NCI-H1694 (cell line): Measurements from ENCODE around the gene RB1.

Experiments used
- DNase-seq: peaks from one replicate; lab custom pipeline; 2025; lab: John Stamatoyannopoulos, UW

RB1 gene

DNA sequence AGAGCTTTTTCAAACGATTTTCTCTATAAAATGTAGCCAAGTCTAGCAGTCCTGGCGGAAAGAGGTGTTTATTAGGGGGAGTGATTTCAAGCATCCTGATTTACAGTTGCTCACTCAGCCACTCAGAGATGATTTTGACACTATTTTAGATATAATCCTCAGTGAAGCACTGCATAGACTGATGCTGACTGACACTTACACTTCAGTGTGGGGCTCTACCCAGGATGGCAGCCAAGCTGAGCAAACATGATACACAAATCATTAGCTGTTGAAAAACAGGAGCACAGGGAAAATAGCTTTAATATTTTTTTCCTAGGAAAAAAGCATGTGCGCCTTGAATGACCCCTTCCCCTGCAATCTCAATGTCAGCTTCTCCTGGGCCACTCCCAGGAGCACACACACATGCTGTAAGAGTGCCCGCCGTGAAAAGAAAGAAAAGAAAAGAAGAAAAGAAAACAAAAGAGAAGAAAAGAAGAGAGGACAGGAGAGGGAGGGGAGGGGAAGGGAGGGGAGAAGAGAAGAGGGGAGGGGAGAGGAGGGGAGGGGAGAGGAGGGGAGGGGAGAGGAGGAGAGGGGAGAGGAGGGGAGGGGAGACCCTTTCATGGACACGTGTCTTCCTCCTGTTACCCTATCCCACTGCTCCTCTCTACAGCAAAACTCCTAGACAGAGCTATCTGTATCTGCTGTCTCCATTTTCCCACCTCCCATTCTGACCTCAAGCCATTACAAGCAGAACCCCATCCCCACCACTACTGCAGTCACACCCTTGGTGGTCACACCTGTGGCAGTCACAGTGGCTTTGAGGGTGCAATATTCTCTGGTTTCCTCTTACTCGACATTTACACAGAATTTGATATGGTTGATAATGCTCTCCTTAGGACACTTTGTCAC lies 193.0 kb downstream of the RB1 start:
- no peak for DNase-seq

DNA sequence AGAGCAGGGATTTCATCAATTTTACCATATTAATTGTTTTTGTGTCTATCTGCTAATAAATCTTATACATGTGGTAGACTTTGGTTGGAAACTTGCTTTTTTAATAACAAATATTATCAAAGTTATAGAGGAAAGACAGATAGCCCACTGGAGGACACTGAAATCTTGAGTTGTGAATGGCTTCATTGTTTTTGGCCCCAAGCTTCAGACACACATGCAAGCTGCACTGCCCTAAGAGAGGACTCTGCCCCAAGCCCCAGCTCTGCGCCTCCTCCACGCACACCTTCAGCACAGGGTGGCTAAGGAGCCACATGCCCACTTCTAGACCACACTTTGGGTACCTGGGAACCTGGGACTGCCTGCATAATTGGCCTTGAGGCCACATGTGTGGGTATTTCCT lies 194.1 kb downstream of the RB1 start:
- DNase-seq: no peak

DNA sequence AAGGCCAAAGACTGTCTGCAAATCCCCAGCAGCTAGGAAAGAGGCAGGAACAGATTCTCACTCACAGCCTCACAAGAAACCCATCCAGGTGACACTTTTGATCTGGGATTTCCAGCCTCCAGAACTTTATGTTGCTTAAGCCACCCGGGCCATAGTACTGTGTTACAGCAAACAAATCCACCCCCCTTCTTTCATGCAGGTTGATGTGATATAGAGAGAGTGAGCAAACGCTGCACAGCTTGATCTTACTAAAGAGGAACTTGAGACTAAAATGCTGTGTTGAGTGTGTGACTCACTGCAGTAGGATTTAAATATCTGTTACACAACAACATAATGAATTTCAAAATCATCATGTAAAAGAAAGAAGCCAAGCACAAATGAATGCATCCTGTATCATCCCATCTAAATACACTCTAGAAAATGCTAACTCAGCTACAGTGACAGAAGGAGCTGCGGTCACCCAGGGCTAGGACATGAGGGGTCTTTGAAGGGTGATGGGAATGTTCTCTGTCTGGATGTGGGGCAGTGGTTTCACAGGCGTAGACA lies 197.2 kb downstream of the RB1 start:
- DNase-seq: no peak

DNA sequence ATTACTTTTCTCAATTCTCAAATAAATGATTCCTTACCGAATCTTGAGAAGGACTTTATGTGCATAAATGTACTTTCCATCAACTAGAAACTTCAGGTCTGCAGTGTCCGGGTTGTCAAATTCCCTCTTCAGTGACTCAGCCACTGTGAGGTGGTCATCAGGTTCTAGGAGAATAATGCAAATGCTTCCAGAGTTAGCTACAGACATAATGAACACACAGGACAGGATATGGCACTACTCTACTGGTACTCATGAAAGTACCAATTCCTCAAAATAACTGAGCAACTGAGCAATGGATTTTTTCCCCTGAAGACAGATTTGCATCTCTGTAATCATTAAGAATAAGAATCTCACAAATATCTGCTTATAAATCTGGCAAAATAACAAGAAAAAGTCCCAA lies 198.2 kb downstream of the RB1 start:
- no peak for DNase-seq

DNA sequence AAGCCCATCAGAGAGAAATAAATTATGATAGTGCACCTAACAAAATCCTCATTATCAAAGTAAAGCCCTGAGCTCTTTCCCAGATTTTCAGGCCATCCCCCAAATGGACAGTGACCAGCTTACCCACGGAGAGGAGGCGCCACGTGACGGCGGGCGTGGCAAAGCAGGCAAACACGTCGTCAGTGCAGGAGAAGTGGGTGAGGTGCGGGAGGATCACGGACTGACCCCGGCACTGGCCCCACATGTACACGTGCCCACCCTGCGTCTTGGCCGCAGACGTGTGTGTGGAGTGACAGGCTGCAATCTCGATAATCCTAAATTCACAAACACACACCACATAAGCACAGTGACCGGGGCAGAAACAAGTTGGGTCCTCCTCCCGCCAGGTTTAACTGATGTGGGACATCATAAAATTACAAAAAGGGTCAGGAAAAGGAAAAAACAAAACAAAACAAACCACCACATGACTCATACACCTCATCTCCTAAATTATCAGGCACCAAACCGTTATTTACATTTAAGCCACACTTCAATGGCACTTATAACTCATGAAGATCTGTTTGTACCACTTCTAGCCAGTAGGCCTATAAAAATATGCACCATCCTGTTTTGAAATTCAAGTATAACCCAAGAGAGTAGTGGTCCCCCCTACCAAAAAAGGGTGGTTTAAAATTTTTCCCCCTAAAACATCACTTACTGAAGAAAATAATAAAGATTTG lies 199.2 kb downstream of the RB1 start:
- DNase-seq: no peak

DNA sequence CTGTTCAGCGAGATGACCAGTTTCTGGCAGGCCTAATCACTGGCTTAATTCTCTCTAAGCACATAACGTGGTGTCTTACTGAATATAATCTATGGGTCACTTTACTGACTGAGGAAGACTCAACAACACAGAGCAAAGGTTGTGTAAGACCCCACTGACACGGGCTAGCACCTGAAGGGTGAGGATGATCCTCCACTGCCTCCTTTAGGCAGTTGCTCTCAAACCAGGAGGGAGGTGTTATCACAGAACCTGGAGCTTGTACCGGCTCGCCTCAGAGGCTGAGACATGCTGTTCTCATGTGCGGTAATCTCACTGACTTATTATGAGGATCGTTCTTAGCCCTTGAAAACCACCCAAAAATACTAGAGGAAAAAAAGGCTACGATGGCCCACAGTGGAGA lies 201.1 kb downstream of the RB1 start:
- no peak for DNase-seq

DNA sequence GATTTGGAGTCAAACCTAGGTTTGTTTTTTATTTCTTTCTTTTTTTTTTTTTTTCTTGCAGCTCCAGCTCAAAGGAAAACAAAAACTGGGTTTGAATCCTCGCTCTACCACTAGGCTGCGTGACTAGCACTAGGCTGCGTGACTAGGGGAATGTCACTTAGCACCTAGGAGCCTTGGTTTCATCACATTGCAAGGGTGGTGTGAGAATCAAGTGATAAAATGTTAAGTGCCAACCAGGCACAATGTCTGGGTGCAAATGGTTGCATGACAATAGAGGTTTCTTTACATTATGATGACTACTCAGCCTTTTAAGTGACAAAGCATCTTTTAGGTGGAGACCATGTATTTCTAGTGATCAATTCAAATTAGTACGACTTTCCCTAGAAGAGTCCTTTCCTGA lies 201.5 kb downstream of the RB1 start:
- no peak for DNase-seq

DNA sequence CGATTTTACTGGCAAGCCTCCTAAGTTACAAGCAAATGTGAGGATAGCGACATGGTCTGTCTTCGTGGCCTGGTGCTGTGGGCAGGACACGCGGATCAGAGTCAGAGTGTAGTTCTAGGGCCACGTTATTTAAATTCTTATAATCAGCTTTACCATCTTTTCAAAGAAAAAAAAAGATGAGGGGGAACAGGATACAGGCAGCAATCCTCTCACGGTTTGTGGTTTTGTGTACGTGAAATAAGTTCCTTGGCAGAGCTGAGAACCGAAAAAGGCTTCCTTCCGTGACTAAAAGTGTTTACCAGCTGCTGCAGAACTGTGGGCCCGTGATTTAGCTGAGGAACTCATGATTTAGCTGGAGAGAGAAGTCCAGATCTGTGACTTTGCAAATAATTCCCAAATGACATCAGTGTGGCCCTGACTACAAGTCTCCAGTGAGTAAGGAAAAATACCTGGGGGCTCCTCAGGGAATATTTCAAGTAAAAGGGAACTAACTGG lies 202.1 kb downstream of the RB1 start:
- no peak for DNase-seq

DNA sequence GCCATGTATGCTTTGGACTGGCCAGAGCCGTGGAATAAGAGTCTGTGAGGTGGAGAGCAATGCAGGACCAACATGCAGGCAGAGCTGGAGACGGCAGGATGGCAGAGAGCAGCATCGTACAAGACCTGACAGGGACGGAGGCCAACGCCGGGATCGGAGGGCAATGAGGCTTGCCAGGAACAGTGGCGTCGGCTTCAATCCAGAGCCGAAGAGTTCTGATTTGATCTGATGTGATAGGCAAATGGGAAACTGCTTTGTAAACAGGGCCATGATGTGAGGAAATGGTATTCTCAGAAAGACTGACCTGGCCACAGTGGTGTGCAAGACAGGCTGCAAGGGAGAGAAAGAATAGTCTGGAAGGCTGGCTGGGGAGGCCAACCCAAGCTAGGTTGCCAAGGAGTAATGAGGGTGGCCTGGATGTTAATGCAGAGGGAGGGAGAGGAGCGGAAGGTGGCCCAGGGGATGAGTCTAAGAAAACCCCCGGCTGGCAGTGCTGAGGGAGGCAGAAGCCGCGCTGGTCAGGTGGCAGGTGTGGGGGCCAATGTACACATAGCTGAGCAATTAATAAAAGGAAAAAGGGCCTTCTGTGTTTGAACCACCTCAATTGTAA lies 202.6 kb downstream of the RB1 start:
- DNase-seq: no peak

DNA sequence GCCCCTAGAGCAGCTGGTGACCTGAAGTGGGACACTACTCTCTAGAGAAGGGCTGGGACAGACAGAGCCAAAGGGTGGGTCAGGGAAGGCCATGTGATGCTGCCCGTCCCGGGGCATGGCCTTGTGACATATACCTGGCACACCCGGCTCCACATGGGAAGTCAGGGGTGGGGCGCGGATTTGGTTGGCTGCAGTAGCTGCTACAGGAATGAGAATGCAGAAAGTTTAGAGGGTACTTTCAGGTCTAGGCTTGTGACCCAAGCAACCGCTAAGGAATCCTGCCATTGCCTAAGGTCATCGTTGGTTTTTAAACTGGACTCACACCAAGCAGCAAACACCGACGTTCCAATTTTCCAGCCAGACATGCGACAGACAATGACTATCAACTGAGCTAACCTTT lies 203.5 kb downstream of the RB1 start:
- DNase-seq: no peak

DNA sequence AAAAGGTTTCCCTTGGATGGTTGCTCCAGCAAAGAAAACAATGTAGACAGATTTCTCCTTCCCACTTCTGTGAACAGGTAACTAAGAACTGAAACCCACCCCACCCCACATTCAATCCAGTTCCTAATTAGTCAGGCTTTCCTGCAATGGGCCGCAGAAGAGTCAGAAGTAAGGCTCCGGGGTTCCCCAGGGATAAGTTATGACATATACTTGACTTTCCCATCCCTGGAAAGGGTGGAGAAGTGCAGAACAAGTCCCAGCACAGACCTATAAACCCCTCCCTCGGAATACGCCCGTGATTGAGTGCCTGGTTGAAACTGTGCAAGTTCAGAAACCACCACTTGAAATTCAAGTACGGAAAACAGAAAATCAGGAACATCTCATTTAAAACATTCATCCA lies 204.5 kb downstream of the RB1 start:
- DNase-seq: no peak

DNA sequence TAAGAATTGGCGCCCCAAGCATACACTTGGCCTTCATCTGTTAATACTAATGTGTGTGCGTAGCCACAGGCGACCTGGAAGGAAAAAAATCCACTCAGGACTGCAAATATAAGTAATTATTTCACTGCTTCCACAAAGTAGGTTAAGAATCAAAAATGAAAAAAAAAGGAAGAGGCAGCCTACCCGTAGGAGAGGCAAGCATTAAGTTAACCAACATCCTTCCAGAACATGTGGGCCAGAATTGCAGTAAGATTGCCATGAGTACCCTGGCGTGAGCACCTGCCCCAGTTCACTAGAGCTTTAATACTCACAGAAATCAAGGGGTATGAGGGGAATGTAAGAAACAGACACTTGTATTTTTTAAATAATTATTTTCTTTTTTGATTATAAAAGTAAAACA lies 207.1 kb downstream of the RB1 start:
- no peak for DNase-seq

DNA sequence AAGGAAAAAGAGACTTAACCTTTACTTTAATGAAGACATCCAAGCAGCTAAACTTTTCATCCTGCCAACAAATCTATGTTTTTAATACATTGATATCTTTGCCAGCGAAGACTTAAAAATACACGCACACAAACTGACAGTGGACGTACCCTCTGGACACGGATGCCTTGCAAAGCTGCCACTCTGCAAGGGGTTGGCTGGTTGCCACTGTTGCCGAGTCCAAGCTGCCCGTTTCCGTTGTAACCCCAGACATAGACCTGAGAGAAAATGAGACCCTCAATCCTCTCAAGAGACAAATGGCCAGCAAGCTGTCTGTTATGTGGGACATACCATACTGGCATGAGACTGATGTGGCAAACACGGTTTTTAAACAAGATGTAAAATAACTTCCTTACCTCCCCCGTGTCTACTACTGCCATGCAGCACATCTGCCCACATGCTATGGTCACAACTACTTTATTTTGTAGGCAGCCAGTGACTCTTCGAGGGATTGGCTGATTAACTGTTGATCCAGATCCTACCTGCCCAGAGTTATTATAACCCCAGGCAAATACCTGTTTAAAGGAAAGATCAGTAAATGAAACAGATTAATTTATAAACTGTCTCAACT lies 208.2 kb downstream of the RB1 start:
- DNase-seq: no peak

DNA sequence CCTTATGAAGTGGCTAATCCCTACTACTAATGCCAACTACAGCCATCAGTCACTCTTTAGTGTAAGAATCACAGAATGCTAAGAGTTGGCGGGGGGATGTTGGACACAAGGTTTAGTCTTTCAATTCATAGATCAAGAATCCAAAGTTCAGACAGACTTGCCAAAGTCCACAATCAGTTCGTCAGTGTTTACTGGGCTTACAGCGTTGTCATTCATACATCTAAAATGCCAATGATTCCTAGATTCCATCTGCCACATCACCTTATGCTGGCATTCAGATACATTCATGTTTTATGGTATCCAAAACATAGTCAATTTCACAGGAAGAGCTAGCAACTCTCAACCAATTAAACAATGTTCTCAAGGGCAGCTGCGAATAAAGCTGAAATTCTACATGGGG lies 211.2 kb downstream of the RB1 start:
- no peak for DNase-seq

DNA sequence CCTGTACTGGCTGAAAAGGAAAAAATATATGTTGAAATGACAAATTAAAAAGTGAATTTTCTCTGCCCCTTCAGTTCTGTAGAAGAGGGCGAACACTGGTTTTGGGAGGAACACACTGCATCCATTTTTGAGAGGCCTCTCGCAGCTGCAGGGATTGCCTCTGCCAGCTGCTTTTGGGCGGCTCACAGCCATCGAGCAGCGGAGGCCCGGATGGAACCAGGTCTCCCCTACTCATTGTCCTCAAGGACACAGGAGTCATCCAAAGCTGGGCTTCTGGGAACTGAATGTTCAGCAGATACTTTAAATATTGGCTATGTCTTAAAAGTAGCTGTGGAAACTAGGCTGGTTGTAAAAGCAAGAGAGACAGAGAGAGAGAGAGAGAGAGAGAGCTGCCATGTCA lies 212.2 kb downstream of the RB1 start:
- DNase-seq: no peak

DNA sequence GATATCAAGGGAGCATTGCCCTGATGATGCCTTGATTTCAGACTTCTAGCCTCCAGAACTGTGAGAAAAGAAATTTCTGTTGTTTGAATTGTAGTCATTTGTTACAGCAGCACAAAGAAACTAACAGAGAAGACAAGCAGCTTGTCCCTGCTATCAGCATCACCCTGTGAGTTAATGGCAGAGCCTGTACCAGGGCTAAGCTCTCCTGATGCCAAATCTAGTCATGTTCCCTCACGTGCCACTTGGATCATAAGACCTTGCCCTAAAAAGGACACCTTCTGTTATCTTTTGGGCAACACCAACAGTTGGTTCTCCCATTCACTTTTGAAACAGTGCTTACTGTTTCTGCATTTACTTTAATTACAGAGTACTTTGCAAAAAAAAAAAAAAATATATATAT lies 214.5 kb downstream of the RB1 start:
- no peak for DNase-seq

DNA sequence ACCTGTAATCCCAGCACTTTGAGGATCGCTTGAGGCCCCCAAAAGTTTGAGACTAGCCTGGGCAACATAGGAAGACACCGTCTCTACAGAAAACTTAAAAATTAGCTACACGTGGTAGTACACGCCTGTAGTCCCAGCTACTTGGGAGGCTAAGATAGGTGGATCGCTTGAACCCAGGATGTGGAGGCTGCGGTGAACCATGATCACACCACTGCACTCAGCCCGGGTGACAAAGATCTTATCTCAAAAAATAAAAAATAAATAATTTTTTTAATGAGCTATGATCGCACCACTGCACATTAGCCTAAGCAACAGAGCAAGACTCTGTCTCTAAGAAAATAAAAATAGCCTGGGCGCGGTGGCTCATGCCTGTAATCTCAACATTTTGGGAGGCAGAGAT lies 222.7 kb downstream of the RB1 start:
- no peak for DNase-seq

DNA sequence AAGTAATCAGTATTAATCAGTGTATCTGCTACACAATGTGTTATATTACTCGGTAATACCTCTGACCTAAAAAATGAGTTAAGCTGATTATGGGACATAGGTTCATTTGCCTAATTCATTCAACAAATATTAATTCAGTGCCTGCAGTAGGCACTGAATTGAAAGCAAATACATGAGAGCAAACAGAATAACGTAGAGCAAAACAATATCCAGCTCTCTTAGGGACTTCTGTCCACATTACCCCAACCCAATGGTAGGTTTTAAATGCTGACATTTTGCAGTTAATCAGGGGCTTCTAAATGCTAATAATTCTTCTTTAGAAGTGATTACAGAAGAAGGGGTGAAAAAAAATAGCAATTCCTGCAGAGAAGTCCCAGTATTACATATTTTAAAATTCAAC lies 224.4 kb downstream of the RB1 start:
- no peak for DNase-seq

DNA sequence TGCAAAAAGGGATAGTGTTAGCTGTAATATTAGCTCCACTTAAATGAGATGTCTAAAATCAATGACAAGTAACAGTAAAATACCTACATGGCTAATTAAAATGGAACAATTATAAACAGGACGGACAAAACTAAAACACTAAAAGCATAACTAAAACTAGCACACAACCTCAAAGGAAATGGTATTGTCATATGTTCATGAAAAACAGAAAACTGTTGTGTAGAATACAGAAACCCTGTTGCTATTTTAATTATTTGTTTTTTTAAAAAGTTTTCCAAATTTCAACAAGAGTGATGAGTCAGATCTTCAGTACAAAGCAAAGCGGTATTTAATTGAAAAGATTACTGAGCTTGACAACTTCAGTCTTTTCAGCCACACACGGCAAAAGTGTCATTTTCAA lies 225.2 kb downstream of the RB1 start:
- DNase-seq: no peak

DNA sequence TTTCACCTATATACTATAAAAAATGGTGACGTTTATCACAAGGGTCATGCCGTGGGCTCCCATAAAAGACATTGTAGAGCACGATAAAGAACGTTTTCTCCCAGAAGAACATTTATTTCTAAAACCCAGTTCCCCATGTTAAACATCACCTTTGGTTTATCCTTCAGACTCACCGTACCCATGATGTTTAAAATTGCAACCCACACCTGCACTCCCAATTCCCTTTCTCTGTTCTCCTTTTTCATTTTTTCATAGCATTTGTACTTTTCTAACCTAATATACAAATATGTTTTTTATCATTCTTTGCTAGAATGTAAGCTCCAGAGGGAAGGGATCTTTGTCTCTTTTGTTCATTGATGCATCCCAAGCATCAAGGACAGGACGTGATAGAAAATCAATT lies 227.3 kb downstream of the RB1 start:
- DNase-seq: no peak
